Inflammatory macrophage treated with lipopolysaccharide for 1 hour (primary cell): Measurements from ENCODE around the gene CD14.
A peak's percentile ranks its signal among the peaks of the same experiment; 100 is the strongest.
"Not testable (repeated sequence)": the region's sequence is repeated elsewhere in the genome, so short reads cannot be mapped to it uniquely, and the experiment has no call there.

Experiments used
- DNase-seq, 2 donors: peaks; one replicate each; pipeline ENCODE4 v3.0.0-alpha.2; 2020 to 2022

Gene CD14

DNA sequence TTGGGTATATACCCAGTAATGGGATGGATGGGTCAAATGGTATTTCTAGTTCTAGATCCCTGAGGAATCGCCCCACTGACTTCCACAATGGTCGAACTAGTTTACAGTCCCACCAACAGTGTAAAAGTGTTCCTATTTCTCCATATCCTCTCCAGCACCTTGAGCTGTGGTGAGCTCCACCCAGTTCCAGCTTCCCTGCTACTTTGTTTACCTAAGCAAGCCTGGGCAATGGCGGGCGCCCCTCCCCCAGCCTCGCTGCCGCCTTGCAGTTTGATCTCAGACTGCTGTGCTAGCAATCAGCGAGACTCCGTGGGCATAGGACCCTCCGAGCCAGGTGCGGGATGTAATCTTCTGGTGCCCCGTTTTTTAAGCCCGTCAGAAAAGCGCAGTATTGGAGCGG, 39.9 kb downstream of the CD14 start:
- DNase-seq: not testable (repeated sequence)

DNA sequence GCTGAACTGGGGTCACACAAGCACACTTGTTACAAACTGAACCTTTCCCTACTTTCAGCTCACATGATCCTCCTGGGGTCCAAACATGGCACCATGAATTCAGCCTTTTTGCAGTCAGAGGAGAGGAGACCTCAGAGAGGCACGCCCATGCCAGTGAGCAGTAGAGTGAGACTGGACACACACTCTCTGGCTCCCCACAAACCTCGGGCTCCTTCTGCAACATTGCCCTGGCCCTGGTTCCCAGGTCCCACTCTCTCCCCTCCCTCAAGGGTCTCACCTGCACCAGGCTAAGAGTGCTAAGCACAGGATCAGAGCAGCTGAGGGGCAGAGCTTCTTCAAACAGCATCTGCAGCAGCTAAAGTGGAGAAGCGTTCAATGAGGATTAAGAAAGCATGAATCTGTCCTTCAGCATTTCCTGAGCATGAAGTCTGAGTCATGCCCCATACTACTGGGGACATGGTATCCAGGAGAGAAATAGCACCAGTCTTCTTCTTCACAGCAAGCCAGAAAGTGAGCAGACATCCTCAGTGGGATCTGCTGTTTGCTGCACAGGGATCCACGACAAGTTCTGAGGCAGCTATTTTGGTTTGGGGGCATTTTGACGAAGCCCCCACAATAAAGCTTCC, 41.1 kb downstream of the CD14 start:
- peak; percentile 44 to 61 for DNase-seq

DNA sequence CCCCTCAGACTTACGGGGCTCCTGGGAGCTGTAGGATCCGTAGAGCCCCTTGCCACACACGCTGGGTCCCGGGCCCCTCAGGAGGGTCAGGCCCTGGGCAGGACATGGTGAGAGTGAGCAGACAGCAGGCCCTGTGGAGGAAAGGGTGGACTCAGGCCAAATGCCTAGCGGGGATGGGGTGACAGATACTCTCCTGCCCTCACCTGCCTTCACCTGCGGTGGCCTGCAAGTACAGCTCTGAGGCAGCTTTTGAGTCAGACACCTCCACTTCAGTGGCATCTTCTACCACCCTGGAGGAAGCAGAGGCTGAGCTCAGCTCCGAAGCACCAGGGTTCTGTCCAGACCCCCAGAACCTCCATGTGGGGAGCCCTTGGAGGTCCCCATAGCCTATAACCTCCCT, 42.1 kb downstream of the CD14 start:
- no peak for DNase-seq

DNA sequence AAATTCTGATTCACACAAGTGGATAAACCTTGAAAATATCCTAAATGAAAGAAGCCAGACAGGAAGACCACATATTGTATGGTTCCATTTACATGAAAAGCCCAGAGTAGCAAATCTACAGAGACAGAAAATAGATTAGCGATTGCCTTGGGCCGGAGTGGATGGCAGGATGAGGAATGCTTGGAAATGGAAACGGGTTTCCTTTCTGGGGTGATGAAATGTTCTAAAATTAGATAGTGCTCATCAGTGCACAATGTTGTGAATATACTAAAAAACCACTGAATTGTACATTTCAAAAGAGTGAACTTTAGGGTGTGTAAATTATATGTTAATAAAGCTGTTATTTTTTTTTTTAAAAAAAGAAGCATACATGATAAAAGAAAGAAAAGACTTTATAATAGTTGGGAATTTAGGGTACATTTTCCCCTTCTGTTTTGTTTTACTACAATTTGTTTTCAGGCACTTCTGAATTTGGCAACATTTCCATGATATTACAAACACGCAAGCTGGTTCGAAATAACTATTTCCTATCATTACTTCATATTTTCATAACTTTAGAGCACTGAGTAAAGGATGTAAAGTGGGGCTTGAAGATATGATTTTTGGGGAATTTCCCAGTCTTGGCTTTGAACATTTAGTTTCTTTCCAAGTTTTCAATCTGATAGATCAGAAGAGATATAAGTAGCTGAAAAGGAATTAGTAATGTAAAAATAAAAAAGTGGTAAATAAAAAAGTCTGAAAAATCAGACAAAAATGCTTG, 44.5 kb downstream of the CD14 start:
- DNase-seq: peak; percentile 82 to 84

DNA sequence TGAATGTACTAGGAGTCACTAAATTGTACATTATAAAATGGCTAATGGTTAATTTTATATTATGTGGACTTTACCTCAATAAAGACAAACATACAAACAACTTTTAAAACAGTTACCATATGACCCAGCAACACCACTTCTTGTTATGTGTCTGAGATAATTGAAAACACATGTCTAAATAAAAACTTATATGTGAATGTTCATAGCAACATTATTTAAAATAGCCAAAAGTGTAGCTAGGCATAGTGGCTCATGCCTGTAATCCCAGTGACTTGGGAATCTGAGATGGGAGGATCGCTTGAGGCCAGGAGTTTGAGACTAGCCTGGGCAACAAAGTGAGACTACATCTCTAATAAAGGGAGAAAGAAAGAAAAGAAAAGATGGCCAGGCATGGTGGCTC, 45.5 kb downstream of the CD14 start:
- DNase-seq: no peak
